CD4-positive, alpha-beta T cell treated with Interleukin-6 at 100 ng/mL for 8 hours (primary cell): ENCODE data around the gene GUCA1A.

Experiments
- DNase-seq: peaks from one replicate; pipeline ENCODE4 v3.0.0-alpha.2; 2020; ENCODE audit warnings: mixed read lengths, low spot score

The GUCA1A gene

GRCh38 chr6:42173101-42173500 lies at the start of gene GUCA1A:
Gene GUCA1A, plus strand, starts transcription at chr6:42173364. Its CDS starts 250 bp downstream, at chr6:42173614.
- DNase-seq = no peak

GRCh38 chr6:42123379-42124103 lies 49.6 kb upstream of the GUCA1A start:
- DNase-seq = no peak

GRCh38 chr6:42124223-42124836 lies 48.8 kb upstream of the GUCA1A start:
- no peak for DNase-seq

GRCh38 chr6:42125231-42125630 lies 47.9 kb upstream of the GUCA1A start:
- no peak for DNase-seq

GRCh38 chr6:42125663-42126062 lies 47.5 kb upstream of the GUCA1A start:
- no peak for DNase-seq

- DNase-seq = no peak
These were observed 44.5 kb upstream of the GUCA1A start for GRCh38 chr6:42128460-42129359.

GRCh38 chr6:42129360-42129676 lies 43.8 kb upstream of the GUCA1A start:
- no peak for DNase-seq

GRCh38 chr6:42131531-42131930 lies 41.6 kb upstream of the GUCA1A start:
- DNase-seq = no peak

- DNase-seq = no peak
These were observed 39.2 kb upstream of the GUCA1A start for GRCh38 chr6:42133926-42134325.

GRCh38 chr6:42135161-42135560 lies 38.0 kb upstream of the GUCA1A start:
- no peak for DNase-seq

- no peak for DNase-seq
These were observed 37.4 kb upstream of the GUCA1A start for GRCh38 chr6:42135722-42136121.

GRCh38 chr6:42136508-42137193 lies 36.5 kb upstream of the GUCA1A start:
- no peak for DNase-seq

GRCh38 chr6:42137194-42137753 lies 35.9 kb upstream of the GUCA1A start:
- DNase-seq = no peak

GRCh38 chr6:42138190-42138589 lies 35.0 kb upstream of the GUCA1A start:
- DNase-seq = no peak

- DNase-seq = no peak
These were observed 34.2 kb upstream of the GUCA1A start for GRCh38 chr6:42138630-42139619.

GRCh38 chr6:42140032-42140431 lies 33.1 kb upstream of the GUCA1A start:
- DNase-seq = no peak

- no peak for DNase-seq
These were observed 32.2 kb upstream of the GUCA1A start for GRCh38 chr6:42140756-42141602.

- DNase-seq = no peak
These were observed 31.5 kb upstream of the GUCA1A start for GRCh38 chr6:42141603-42142117.

- DNase-seq = no peak
These were observed 30.9 kb upstream of the GUCA1A start, which contains the start of gene C6orf132 for GRCh38 chr6:42142118-42142835. Gene C6orf132, minus strand, starts transcription at chr6:42142620. Its CDS starts 176 bp downstream, at chr6:42142444.
